ENCODE results near the gene MGAT4A.
A peak's percentile ranks its signal among the peaks of the same experiment; 100 is the strongest.

The MGAT4A gene

DNA sequence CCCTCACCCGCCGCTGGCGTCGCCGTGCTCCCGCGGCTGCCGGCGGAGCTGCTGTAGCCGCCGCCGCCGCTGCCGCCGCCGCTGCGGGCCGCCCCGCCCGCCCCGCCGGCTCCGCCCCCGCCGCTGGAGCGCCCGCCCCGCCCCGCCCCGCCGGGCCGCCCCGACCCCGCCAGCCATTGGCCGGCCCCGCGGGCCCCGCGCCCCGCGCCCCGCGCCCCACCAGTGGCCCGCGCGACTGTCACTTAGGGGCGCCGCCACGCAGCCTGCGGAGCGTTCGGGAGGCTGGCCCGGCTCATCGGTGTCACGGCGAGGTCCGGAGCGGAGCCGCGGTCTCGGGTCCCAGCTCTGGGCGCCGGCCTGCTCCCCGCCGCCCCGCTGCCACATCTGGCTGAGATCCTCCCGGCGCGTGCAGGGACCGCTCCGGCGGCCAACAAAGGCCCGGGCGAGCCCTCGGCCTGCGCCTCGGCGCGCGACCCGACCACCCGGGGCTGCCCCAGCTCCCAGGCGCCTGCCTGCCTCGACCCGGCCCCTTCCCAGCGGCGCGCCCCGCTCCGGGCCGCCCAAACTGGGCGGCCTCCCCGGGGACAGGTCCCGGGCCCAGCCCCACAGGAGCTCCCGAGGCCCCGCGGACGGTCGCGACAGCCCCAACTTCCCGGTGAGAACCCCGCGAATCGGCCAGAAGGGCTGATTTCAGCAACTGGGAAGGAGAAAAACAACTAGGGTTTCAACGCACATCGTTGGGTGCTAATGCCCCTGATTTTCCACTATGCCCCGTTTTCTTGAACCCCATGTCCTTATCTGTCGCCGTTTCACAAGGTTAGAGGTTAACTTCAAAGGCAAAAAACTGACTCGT, at the start of gene MGAT4A:
MGAT4A (minus strand) TSS at position 92 of the 853 bp plus-strand sequence. CDS start 4,800 bp downstream, outside the sequence.
- peak; percentile 58 for DNase-seq (ENCODE audit: low spot score)

DNA sequence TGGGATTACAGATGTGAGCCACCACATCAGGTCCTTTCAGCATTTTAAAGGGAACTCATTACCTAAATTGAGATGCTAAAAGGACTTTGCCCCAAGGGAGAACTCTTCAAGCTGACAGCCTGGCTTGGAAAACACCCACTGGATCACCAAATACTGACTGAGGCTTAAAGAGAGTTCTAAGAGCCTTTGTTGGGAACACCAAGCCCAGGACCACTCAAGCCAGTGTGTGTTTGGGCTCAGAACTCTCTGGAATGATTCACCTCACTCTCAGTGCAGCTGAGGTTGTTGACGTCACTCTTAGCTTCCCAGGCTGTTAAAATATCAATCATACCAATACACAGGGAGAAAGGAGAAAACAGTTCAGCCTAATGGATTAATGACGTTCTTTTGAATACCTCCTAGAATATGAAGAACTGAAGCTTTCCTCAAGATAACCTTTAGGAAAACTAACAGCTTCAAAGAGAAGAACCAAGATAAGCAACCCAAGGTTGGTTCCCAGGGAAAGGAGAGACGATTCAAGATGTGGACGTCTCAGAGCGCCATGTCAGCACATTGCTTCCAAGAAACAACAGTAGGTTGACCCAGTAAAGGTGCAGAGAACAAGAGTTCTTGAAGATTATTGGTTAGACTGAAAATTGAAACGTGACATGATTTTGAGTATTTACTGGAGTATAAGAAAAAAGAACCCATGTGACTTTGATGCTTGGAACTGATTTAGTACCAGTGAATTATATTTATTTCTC, 48.0 kb upstream of the MGAT4A start:
- DNase-seq (ENCODE audit: low spot score), result no peak

DNA sequence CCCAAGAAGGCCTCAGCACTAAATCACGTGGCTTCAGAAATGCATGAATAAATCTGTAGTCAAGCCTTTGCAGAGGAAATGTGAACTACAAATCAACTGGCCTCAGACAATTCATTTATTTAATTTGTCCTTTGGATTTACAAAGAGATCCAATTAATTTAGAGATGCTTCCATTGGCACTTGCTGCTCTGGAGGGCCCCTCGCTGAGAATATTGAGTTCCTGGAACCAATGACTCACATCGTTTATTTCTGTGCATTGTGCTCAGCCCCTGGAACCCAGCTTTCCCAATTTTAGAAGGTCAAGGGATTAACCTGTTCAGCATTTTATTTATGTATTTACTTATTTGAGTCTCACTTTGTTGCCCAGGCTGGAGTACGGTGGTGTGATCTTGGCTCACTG, 47.2 kb upstream of the MGAT4A start:
- no peak for DNase-seq (ENCODE audit: low spot score)

DNA sequence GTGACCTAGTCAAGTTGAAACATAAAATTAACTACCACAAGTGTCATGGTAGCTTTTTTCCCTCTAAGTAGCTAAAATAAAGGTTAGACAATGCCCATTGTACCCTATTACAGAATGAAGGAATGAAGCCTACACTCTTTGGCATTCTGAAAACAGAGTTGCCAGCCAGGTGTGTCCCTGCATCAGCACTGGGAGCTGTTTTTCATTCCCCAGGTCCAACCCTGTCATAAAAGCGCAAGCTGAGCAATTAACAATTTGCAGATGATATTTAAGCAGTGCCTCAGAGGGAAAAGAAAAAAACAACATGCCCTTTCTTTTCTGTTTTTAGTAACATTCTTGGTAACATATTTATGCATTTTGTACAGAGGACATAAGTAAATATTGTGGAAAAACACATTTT, 46.8 kb upstream of the MGAT4A start:
- DNase-seq (ENCODE audit: low spot score), result no peak

DNA sequence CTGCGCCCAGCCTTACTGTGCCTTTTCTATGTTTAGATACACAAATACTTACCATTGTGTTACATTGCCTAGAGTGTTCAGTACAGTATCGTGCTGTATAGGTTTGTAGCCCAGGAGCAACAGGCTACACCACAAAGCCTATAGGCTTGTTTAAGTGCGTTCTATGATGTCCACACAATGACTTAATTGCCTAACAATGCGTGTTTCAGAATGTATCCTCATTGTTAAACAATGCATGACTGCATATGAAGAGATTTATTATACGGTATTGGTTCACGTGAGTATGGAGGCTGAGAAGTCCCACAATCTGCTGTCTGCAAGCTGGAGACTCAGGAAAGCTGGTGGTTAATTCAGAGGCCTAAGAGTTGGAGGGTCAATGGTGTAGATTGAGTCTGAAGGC, 46.1 kb upstream of the MGAT4A start:
- DNase-seq (ENCODE audit: low spot score), result no peak

DNA sequence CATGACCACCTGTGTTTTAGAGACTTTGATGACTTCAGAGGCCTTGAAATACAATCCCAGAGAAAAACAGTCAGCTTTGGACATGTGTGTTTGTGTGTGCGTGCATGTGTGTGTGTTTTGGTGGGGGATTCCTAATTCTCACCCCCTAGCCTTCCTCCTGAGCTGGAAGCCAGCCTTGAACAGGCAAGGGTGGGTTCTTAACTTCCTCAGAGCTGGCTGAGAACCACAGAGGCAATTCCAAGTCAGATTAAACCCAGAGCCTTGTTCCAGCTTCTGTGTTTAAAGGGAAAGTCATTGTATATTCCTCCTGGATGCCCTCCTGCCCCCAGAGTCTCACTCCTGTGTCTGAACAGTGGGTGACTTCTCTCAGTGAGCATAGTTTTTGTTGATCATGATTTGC, 45.2 kb upstream of the MGAT4A start:
- DNase-seq (ENCODE audit: low spot score), result no peak

DNA sequence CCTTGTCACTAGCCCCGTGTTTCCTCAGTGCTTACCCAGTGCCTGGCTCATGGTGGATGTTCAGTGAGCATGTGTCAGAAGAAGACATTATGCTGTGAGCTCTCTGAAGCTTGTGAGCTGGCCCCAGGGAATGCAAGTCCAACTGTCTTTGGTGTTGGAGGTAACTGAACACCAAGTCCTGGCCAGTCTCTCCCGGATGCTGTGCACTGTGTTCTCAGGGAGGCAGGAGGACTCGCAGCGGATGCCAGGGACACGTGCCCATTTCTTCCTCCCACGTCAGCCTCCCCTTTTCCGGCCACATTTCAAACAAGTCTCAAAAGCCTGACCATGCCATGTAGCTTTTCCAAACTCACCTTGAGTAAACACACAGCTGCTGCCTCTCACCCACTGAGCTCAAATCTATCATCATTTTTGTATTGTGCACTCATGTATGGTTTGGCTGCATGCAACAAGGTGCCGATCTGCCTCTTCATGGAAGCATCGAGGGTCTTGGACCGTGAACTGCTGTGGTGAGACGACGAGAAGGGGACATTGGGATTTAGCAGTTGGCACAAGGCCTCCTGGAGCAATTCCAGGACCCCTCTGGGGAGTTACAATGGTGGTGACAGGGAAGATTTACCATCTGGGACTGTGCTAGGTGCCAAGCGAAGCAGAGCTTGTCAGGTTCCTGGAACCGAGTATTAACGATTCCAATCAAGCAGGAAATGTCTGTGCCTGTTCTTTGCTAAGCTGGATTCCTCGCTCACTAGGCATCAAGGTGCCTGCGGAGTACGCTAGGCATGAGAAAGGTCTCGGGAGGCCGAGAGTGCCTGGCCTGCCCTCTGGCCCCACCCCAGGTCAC, 44.4 kb upstream of the MGAT4A start:
- DNase-seq (ENCODE audit: low spot score), result no peak

DNA sequence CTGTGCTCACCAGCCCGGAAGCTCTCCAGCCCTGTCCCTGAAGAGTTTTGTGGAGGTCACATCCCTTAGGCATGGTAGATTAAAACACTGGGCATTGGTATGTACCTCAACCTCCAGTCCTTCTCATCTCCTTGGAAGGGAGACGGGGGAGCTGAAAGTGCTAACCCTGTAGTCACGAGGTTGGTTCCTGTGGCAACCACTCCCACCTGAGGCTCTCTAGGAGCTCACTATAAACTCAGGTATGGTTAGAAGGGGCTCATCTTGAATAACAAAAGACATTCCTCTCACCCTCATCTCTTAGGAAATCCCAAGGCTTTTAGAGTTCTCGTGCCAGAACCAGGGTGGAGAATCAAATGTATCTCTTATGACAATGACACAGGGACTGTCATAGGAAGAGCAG, 43.0 kb upstream of the MGAT4A start:
- no peak for DNase-seq (ENCODE audit: low spot score)

DNA sequence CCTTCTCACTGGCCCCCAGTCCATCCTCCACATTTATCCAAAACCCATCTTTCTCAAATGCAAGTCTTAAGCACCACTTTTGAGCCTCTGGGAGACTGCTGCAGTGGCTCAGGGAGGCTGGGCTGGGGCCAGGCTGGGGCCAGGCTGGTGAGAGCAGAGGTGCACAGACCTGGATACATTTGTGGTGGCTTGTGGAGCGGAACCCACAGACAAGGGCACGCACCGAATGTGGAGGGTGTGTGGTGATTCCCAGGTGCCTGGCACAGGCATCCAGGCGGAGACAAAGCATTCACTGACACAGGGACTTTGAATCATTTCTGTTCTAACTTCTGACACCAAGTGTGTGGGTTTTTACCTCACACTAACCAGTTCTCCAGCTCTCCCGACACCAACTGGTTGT, 42.2 kb upstream of the MGAT4A start:
- DNase-seq (ENCODE audit: low spot score), result no peak

DNA sequence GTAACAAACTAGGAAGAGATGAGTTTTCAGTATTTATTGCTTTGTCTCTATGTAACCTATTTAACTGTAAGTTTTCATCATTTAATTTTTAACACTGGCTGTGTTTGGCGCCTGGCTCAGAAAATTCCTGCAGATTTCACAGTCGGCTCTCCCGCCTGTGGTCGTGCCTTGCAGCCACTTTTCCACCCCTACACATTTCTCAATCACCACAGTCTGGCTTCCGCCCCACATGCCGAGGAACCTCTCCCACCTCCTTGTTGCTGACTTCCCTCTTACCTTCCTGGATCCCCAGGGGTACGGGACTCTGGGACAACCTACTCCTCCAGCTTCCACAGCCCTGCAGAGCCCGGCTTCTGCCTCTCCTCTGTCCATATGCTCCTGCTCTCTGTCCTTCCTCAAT, 41.6 kb upstream of the MGAT4A start:
- DNase-seq (ENCODE audit: low spot score), result no peak

DNA sequence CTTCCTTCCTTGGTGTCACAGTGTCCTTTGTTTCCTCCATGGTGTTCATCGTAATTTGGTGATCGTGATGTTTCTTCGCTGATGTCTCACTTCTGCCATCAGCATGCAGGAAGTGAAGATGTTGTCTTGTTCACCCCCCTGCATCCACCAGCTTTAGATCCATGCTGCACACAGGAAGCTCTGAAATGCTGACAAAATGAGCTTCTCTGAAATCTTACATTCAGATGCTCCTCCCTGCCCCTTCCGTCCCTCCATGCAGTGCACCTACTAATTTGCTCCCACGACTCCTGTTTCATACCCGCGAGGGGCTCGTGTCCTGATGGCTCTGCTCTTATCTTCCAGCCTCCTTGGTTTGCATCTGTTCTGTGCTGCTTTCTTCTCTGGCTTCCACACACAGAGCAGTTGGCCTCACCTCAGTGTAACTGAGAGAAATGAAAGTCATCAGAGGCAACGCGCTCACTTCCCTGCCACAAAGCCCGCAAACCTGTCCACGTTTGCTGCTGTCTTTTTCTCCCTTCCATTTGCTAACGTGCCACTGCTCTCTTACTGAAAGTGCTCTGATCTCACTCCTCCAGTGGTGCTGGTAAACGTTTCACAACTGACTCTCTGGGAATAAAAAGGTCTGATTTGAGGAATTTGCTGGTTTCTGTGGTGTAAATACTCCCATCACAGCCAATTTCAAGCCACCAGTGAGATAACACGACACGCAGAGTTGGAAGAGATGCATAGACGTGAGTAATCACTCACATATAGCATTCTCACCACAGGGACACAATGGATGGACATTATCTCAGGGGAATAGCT, 41.0 kb upstream of the MGAT4A start:
- DNase-seq (ENCODE audit: low spot score), result no peak

DNA sequence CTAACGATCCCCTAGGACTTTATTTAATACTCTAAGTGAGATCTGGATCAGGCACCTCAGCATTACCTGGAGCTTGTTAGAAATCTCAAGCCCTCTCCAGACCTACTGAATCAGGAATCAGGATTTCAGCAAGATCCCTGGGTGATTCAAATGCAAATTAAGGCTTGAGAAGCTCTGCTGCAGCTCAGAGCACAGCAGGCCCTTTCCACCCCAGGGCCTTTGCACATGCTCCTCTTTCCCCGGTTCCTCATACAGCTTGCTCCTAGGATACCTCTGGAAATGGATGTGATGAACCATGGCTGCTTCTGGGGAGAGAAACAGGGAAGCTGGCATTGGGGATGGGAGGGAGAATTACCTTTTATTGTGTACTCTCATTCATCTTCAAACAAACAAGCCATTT, 40.3 kb upstream of the MGAT4A start:
- no peak for DNase-seq (ENCODE audit: low spot score)

DNA sequence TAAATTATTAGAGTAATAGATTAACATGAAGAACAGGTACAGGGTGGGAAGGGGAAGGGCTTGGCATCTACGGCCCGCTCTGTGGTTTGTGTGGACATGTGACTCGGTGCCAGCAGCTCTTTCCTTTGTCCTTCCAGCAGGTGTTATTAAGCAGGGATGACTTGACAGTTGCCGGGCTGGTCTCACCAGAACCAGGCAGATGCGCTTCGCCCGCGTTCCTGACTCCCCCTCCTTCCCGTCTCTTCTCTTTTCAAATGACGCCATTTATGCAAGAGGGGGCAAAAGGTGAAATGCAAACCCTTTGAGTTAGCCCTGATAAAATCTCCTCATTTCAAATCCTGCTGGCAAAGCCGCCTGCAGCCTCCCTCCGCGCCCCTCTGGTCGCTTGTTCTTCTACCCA, 38.9 kb upstream of the MGAT4A start:
- no peak for DNase-seq (ENCODE audit: low spot score)

DNA sequence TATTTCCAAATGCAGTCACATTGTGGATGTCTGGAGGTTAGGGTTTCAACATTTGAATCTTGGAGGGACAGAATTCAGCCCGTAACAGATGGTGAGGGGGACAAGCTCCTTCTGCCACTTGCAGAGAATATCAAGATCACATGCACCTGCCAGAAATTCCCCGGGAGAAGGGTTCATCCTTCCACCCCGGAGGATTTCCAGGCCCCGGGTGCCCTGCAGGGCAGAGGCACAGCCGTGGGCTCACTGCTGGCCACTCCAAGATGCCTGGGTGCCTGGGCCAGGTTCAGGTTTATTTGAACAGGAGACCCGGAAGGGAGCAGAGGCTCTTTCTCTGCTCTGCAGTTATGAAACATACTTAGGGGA, 38.2 kb upstream of the MGAT4A start:
- DNase-seq (ENCODE audit: low spot score), result no peak

DNA sequence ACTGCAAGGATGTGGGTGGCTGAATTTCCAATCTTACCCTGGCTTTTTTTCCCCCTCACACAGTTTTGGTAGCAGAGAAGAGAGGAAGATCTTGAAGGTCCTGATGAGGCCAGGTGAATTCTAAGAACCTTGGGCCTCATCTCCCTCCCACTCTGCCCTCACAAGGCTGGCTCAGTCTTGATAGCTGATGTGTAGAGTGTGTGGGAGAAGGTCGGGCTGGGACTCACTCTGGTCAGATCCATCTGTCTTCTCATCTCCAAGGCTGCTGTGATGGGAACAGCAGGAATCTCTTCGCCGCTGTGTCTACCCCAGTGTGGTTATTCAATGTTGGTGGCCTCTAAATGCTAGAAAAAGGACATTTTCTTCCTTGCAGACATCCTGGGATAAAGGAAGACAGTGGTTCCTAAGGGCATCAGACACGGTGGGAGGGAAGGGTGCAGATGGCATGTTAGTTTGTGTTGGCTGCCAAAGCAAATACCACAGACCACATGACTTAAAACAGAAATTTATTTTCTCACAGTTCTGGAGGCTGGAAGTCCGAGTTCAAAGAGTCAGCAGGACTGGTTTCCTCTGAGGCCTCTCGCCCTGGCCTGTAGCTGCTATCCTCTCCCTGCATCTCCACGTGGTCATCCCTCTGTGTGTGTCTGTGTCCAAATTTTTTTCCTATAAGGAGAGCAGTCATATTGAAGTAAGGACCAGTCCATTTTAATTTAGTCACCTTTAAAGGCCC, 37.6 kb upstream of the MGAT4A start:
- no peak for DNase-seq (ENCODE audit: low spot score)

DNA sequence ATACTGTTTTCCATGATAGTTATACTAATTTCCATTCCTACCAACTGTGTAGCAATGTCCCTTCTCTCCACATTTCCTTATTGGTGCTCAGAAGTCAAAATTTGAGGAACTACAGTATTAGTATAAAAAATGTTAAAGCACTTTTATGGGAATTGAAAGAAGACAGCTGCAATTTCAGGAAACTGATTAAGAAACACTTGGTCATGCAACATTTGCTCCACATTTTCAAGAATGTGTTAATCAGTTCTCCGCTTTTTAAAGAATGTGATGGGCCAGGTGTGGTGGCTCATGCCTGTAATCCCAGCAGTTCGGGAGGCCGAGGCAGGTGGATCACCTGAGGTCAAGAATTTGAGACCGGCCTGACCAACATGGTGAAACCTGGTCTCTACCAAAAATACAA, 33.6 kb upstream of the MGAT4A start:
- DNase-seq (ENCODE audit: low spot score), result no peak

DNA sequence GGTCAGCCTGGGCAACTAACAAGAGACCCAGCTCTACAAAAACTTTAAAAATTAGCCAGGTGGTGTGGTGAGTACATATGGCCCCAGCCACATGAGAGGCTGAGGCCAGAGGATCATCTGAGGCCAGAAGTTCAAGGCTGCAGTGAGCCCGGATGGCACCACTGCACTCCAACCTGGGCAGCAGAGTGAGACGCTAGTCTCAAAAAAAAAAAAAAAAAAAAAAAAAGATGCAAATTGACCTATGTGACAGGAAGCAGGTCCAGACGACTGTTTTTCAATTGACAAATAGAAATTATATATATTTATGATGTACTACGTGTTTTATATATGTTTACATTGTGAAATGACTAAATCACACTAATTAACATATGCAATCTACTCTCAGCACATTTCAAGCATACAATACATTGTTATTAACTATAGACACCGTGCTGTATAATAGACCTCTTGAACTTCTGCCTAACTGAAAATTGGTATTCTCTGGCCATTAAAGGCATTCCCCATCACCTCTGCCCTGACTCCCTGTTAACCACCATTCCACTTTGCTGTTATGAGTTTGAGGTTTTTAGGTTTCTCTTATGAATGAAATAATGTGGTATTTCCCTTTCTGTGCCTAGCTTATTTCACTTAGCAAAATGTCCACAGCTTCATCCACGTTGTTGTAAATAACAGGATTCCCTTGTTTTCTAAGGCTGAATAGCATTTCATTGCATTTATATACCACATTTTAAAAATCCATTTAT, 32.4 kb upstream of the MGAT4A start:
- DNase-seq (ENCODE audit: low spot score), result no peak

DNA sequence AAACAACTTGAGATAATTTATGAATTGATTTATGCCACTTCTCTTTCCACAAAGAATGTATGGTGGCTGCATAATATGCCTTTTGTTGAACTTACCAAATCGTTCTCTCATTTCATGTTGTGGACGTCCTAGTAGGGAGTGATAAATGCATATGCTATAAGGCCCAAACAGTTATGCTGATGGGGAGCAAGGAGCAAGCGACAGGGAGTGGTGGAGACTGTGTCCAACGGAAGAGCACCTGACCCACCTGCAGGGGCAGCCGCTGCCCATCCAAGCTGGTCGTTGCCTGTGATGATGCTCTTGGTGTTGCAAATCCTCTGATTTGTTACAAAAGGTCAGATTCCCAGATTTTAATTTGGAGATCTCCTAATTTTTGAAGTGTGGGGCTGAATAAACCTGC, 31.0 kb upstream of the MGAT4A start:
- no peak for DNase-seq (ENCODE audit: low spot score)

DNA sequence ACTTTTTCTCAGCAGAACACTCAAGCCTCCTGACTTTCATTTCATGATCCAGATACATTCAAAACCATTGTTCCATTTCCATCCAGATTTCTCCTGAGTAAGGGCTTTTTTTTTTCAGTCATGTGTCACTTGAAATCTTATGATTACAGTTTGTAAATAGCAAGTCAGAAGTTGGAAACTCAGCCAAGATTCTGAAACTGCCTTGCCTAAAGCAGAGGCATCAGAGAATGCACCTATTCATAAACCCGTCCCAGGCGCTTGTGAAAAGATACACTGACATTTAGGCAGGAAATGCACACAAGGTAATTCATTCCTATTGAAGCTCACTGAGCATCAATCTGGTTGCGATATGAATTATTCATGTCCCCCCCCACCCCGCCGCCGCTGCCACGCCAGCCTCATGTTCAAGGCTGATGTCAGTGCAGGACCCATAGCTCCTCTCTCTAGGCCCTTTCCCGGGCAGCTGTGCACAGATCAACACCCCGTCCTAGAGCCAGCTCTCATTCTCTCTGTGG, 30.4 kb upstream of the MGAT4A start:
- peak; percentile 67 for DNase-seq (ENCODE audit: low spot score)
